Fibroblast of pulmonary artery (primary cell): ENCODE results near the gene SLC25A34.

Source experiments
- DNase-seq: peaks from one replicate; pipeline ENCODE4 v3.0.0-alpha.2; 2010; ENCODE audit warnings: low read depth
- H3K4me3 ChIP-seq: replicated peaks from 2 replicates; pipeline ENCODE4 v1.5.1; 2011; ENCODE audit warnings: low read depth, mild to moderate bottlenecking, control low read depth, low read length, moderate library complexity
- CTCF ChIP-seq: IDR thresholded peaks from 2 replicates; pipeline ENCODE4 v1.5.1; 2011; ENCODE audit warnings: mild to moderate bottlenecking, control low read depth, low read length, inconsistent platforms; ENCODE audit errors: missing control alignments

SLC25A34 gene

GRCh38 chr1:15704526-15705183 lies 31.4 kb upstream of the SLC25A34 start:
- TF ChIP-seq CTCF, result no peak
- no peak overlapping the region for H3K4me3 ChIP-seq
- no peak for DNase-seq

- no peak for DNase-seq
- no peak overlapping the region for H3K4me3 ChIP-seq
- no peak for TF ChIP-seq CTCF
Measured at GRCh38 chr1:15705184-15705566, 30.9 kb upstream of the SLC25A34 start.

GRCh38 chr1:15706751-15707150 lies 29.3 kb upstream of the SLC25A34 start:
- H3K4me3 ChIP-seq, result no peak overlapping the region
- no peak for DNase-seq
- TF ChIP-seq CTCF, result no peak

- H3K4me3 ChIP-seq, result no peak overlapping the region
- no peak for TF ChIP-seq CTCF
- DNase-seq, result no peak
Measured at GRCh38 chr1:15707239-15707925, 28.7 kb upstream of the SLC25A34 start.

- no peak for TF ChIP-seq CTCF
- no peak overlapping the region for H3K4me3 ChIP-seq
- no peak for DNase-seq
Measured at GRCh38 chr1:15708486-15709137, 27.4 kb upstream of the SLC25A34 start.

- no peak for DNase-seq
- no peak for TF ChIP-seq CTCF
- no peak overlapping the region for H3K4me3 ChIP-seq
Measured at GRCh38 chr1:15709226-15709625, 26.8 kb upstream of the SLC25A34 start.
